GM21786 (cell line): ENCODE data around the gene PPP1R7.
"Not testable (repeated sequence)": the region's sequence is repeated elsewhere in the genome, so short reads cannot be mapped to it uniquely, and the experiment has no call there.

ENCODE experiments used
- ATAC-seq: cut with Tn5 transposase; IDR thresholded peaks from one replicate; pipeline ENCODE4 v1.9.1; 2021; ENCODE audit not compliant: unreplicated experiment

The PPP1R7 gene, protein sequence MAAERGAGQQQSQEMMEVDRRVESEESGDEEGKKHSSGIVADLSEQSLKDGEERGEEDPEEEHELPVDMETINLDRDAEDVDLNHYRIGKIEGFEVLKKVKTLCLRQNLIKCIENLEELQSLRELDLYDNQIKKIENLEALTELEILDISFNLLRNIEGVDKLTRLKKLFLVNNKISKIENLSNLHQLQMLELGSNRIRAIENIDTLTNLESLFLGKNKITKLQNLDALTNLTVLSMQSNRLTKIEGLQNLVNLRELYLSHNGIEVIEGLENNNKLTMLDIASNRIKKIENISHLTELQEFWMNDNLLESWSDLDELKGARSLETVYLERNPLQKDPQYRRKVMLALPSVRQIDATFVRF

DNA sequence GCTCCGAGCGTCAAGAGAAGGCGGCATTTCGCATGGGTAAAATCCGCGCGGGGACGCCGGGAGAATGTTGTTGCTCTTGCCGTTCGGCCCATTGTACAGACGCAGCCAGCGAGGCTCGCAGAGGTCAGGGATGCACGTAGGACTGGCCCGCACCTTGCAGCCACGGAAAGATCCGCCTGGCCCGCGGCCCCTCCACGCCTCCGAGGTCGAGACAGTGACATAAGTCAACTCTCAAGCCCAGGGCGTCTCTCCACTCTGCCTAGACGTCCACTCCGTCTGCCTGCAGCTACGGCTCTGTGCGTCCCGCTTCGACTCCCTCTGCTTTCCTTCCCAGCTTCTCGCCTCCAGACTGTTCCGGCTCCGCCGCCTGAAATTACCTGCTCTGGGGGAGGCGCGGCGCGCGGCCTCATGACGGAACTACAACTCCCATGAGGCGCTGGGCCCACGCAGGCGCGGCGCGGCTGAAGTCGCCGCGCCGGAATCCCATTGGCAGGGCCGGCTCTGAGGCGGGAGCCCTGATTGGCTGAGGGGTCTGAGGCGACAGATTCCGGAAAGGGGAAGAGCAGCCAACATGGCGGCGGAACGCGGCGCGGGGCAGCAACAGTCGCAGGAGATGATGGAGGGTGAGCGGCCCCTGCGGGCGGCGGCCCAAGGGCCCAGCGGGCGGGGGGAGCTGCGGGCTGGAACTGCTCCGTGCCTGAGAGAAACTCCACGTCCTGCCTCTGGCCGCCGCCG, at the start of gene PPP1R7:
PPP1R7 (plus strand) TSS at position 543 of the 735 bp plus-strand sequence; CDS start at position 572, 29 bp downstream.
- peak; percentile 66 for ATAC-seq

DNA sequence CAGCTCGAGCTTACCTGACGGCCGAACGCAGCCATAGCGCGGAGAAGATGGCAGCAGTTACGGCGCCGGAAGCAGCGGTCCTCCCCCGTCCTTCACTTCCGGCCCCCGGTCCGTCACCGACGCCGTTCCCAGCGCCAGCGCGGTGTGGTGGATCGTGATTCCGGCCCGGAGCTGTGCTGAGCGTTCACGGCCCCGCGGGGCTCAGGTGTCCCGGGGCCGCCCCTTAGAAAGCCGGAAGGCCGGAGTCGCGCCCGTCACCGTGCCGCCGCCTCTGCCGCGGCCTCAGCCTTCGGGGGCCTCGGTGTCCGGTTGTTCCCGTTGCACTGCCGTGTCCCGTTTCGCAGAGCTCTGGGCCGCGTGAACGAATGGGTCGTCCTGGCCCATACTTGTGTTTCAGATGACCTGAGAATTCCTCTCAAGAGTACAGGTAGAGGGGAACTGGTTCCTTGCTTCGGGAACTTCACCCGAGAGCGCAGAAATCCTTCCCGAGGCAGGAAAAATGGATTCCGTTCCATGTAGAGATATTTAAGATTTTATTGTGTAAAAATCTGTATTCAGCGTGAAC, 47.9 kb upstream of the PPP1R7 start, which contains the start of gene MTERF4:
MTERF4 (minus strand) TSS at position 49 of the 565 bp plus-strand sequence; CDS start at position 35, 14 bp downstream.
- peak; percentile 79 for ATAC-seq

DNA sequence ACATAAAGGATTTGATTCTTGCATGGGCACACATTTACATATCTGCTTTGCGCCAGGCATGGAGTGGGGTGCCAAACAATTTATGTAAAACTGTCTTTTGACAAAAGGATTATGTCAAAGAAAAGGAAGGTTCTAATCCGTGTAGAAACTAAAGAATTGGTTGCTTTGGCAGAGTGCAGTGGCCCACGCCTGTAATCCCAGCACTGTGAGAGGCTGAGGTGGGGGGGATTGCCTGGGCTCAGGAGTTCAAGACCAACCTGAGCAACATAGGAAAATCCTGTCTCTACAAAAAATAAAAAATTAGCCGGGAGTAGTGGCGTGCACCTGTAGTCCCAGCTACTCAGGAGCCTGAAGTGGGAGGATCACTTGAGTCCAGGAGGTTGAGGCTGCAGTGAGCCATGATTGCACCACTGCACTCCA, 47.1 kb upstream of the PPP1R7 start:
- no peak for ATAC-seq

DNA sequence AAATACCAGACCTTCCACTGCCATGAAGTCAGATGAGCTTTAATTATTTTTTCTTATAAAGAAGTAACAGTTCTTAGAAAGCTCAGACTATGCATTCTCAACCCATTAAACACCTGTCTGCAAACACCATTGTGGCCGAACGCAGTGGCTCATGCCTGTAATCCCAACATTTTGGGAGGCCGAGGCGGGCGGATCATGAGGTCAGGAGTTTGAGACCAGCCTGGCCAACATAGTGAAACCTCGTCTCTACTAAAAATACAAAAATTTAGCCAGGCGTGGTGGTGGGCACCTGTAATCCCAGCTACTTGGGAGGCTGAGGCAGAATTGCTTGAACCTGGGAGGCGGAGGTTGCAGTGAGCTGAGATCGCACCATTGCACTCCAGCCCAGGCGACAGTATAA, 45.7 kb upstream of the PPP1R7 start:
- not testable (repeated sequence) for ATAC-seq

DNA sequence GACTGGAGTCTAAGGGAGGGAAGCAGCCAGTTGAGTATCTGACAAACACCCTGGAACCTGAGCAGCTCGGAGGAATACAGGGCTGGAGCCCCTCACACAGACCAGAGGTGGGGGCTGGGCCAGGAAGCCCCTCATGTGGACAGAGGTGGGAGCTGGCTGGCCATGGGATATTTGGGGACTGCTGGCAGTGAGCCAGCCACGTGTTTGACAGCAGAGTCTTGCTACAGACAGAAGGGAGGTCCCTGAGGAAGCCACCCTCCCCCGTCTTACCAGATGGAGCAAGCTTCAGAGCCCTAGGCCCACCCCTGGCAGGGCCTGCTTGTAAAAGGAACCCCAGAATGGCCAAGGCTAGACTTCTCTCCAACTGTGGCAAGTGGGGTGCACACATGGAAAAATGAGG, 44.6 kb upstream of the PPP1R7 start:
- ATAC-seq: no peak

DNA sequence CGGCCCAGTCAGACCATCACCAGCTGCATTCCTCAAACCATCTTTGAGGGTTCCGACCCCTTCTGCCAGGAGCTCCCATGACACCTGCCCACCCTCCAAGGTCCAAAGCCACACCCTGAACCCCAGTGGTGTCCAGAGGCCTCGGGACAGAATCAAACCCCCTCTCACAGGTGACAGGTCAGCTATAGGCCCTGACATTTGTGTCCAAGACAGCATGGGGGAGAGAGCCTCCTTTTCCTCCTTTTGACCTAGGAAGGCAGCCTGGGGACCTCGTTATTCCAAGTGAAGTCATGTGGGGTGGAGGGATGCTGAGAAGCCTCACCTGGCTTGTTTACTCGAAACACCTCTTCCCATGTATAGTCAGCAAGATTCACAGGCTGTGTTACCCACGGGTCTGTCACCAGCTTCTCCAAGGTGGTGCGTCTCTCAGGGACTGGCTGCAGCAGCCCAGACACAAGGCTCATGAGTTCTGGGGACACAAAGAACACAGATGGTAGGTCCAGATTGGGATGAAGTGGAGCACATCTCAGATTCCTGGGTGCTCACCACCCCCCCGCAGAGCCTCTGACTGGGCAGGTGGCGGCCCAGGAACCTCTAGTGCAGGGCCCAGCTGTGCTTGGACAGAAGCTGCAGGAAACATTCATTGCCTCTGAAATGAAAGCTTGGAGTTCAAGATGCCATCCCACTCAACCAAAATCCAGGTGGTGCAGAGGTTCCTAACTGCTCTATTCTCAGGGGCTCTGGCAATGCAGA, 43.1 kb upstream of the PPP1R7 start:
- ATAC-seq: no peak

DNA sequence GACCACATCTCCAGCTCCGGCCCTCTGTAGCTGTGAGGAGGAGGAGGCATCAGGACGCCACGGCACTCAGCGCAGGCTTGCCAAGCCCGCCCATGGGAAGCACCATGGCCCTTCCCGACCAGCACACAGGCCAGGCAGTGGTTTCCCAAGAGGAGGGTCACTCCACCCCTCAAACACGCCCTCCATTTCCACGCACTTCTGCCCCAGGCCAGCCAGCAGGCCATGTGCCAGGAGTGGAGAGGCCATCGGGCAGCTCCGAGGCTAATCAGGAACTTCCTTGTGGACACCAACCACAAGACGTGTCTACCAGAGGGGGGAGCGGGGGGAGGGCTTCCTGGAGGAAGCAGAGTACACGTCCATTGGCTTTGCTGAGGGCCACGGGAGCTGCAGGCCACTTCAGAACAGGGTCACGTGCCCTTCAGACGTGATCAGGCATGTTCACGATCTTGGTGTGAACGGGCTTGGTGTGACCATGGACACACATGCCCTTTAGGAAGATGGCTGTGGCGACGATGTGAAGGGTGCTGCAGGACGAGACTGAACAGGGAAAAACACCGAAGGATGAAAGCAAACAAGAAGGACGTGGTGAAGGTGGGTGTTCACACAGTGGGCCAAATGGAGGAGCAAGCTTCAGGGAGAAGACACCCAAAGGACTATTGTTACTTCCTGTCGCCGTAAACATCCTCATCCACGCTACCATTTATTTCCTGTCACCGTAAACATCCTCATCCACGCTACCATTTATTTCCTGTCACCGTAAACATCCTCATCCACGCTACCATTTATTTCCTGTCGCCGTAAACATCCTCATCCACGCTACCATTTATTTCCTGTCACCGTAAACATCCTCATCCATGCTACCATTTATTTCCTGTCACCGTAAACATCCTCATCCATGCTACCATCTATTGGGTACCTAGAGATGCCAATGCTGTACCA, 41.7 kb upstream of the PPP1R7 start:
- no peak for ATAC-seq

DNA sequence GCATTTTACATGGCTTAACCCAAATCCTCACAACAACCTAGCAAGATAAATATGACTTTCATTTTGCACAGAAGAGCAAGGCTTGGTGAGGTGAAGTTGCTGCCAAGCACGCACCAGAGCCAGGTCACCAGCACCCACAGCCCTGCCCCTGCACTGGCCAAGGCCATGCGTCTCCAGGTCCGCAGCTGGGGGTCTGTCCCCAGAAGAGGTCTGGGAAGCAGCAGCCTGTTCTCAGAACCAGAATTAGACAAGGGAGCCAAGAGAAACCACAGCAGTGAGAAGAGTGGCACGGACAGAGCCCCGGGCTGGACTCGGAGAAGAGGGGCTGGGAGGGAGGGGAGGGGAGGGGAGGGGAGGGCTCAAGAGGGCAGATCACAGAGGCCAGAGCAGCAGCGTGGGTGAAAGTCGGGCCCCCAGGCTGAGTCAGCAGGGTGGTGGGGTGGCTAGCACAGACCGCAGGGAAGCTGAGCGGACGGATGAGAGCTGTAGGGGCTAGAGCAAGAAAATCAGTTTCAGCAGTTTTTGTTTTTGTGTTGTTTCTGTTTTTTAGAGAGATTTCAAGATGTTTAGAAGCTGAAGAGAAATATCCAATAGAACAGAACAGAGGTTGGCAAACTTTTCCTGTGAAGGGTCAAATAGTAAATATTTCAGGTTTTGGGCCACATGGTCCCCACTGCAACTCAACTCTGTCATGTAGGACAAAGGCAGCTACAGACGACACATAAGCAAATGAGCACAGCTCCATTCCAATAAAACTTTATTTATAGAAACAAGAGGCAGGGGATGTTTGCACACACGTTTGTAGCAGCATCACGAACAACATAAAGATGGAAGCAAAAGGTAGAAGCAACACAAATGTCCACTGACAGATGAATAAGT, 40.8 kb upstream of the PPP1R7 start:
- no peak for ATAC-seq

DNA sequence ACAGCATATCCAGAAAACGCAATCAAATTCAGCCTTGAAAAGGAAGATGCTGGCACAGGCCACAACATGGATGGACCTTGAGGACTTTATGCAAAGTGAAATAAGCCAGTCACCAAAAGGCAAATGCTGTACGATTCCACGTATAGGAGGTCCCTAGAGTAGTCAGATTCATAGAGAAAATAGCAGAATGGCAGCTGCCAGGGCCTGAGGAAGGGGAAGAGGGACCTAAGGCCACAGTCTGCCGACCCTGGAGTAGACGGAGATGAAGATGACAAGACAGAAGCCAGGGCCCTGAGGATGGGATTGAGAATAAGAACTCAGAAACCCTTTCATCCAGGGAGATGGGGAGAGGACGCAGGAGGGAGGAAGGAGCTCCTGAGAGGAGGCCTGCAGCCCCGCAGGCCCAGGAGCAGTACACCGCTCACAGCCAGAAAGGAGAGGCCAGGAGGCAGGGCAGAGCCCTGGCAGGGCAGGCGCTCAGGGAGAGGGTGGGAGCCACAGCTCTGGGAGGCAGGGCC, 40.1 kb upstream of the PPP1R7 start:
- no peak for ATAC-seq

DNA sequence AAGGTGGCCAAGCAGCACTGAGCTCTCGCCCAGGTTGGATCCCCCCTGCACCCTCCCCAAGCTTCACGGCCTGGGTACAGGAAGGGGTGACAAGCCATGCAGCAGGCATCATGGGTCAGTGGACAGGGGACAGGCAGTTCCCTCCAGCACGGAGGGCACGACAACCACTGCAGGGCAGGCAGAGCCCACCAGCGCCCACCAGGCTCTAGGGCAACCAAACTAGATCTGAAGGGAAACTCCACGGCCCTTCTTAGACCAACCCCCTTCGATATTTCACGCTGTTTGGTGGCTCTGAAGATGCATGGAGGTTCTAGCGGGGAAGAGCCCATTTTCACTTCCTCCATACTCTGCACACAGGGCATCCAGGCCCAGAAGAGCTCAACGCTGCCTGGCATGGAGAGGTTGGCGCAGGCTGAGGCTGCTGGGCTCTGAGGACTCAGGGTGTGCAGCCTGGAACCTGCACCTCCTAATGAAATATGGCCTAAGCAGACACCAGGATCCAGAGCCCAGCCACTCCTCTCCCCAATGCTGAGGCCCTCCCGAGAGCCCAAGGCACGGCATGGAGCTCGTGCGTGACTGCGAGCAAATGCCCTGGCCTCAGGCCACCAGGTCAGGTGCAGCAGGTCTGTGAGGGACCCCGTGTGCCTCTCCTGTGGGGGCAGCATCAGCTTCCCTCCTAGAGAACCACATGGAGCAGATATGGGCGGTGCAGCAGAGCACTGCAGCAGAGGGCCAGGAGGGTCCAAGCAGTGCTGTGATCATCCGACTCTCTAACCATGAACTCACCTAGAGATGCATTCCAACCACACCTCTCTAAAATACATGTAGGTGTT, 39.4 kb upstream of the PPP1R7 start:
- peak; percentile 40 for ATAC-seq

DNA sequence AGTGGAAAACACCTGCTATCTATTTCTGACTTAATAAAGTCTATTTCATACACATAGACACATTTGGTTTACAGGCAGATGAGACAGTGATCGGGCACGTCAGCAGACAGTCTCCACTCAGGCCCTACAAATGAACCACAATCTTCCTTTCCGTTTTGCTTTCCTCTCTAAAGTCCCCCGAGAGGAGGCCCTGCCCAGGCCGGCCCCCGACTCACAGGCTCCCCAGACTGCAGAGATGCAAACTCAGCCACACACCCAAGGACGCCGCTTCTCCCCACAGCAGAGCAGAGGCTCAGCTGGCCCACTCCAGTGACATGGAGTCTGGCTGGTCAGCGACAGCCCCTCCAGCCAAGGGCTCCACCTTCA, 38.8 kb upstream of the PPP1R7 start:
- peak; percentile 41 for ATAC-seq

DNA sequence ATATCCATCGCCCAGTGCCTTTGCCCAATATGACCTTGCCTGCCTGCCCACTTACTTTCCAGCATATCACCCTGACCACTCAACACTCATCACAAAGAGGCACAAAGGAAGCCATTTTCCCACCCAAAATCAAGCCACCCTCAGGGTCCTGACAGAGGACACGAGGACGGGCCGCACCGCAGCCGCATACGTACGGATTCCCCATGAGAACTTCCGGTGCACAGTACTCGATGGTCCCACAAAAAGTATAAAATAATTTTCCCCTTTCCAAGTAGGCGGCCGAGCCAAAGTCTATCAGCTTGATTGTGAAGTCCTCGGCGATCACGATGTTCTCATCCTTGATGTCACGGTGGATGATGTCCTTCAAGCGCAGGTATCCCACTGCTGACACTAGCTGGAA, 38.2 kb upstream of the PPP1R7 start:
- ATAC-seq: no peak

DNA sequence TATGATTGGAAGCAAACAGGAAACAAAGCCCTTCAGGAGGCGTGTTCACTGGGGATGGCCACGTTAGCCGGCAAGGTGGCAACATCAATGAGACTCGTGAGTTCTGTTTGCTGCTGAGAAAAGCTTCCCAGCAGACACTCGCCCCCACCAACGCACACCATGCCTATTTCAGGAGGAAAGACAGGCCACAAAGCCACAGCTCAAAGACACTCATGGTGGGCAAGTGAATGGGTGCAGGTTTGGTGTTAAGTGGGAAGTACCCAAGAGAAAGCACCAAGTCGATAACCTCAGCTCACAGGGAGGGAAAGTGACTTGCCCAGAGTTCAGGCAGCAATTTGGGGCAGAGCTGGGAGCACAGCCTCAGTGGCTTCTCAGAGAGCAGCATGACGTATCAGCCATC, 37.7 kb upstream of the PPP1R7 start:
- ATAC-seq: no peak

DNA sequence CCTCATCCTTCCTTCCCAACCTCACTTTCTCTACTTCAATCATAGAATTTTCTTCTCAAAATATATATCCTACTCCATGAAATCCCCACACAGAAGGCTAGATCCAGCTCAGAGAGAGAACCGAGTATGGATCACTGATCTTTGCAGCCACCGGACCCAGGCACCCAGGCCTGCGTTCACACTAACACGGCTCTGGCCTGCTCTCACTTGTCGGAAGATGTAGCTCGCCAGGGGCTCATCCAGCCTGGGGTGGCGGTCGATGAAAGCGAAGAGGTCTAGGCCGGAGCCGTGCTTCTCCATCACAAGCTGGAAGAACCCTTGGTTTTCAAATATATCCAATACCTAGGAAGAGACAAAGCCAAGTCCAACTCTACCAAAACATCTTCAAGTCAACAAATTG, 35.4 kb upstream of the PPP1R7 start:
- ATAC-seq: no peak

DNA sequence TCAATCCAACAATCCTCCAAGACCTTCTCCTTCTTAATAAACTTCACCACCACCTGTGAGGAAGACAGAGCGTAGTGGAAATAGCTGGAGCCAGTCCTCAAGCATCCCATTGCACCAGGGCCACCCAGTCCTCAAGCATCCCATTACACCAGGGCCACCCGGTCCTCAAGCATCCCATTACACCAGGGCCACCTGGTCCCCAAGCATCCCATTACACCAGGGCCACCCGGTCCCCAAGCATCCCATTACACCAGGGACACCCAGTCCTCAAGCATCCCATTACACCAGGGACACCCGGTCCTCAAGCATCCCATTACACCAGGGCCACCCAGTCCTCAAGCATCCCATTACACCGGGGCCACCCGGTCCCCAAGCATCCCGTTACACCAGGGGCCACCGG, 34.9 kb upstream of the PPP1R7 start:
- ATAC-seq: no peak

DNA sequence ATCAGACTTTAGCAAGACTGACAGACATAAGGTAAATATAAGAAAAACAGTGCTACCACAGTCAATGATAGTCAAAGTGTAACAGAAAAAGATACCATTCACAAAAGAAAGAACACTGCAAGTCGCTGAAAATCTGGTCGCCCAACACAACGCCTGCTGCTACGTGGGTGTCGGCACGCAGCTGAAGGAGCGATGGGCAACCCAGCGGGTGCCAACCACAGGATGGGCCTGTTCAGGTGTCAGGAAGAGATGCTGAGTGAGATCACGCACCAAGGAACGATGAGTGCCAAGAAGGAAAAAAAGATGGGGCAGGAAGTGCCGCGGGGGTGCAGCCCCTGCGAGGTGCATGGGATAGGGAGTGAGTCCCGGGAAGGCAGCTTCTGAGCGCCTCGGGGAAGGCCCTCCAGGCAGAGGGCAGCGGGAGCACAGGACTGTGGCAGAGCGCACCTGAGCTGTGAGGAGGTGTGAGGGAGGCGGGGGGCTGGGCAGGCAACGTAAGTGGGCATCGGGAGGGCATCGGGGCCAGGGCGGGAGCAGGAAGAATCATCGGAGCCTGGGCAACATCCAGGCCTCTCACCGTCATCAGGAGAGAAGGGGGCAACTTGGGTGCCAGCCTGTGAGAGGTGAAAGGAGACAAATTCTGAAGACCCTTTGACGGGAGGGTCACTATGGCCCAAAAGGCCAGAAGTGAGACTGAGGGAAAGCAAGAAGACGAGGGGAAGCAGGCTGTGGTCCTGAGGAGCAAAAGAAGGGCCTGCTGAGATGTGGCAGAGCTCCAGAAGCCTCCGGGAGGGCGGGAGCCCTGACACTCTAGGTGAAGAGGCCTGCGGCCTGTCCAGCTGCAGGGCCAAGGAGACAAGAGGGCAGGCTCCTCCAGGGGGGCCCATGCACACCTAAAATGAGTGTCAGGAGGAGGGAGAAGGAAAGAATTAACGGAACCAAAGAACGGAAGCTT, 33.4 kb upstream of the PPP1R7 start:
- ATAC-seq: no peak
